ENCODE results near the gene ATG9A.

DNA sequence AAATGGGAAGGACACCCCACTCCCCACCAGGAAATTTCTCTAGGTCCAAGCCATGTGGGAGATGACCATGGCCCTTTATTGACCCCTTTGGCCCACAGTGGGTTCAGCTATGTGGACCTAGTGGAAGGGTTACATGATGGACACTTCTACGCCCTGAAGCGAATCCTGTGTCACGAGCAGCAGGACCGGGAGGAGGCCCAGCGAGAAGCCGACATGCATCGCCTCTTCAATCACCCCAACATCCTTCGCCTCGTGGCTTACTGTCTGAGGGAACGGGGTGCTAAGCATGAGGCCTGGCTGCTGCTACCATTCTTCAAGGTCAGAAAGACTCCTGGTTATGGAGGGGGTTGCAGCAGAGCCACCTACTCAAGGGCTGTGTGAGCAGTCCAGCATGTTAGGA lies 17.1 kb upstream of the ATG9A start:
- no peak for TF ChIP-seq POLR2A (IDR thresholded peaks at IDR 0.05; ENCODE audit: low read depth, low read length)
- TF ChIP-seq POLR2AphosphoS5 (IDR thresholded peaks at IDR 0.05; ENCODE audit: low read depth, low read length) = no peak
- TF ChIP-seq TAF1 (IDR thresholded peaks at IDR 0.05; ENCODE audit: borderline replicate concordance, low read depth, low read length) = no peak

Data from GM12892 (cell line).